NB4 (cell line): ENCODE measurements around the gene PRPF19.

Experiments used
- MYC ChIP-seq: IDR thresholded peaks from 2 replicates; pipeline ENCODE4 v1.6.1; 2011; ENCODE audit warnings: low read depth, low read length
- POLR2A ChIP-seq: IDR thresholded peaks from 2 replicates; pipeline ENCODE4 v1.6.1; 2011; ENCODE audit warnings: mild to moderate bottlenecking; ENCODE audit not compliant: insufficient read length; ENCODE audit errors: extremely low read depth
- TF ChIP-seq, protein P1 (sequence below): IDR thresholded peaks from one replicate; pipeline ENCODE4 v1.5.1; 2012; ENCODE audit warnings: low read depth, low read length
- TF ChIP-seq, protein P2 (sequence below): IDR thresholded peaks from 2 replicates; pipeline ENCODE4 v1.6.1; 2011; ENCODE audit warnings: low read depth, low read length

DNA sequence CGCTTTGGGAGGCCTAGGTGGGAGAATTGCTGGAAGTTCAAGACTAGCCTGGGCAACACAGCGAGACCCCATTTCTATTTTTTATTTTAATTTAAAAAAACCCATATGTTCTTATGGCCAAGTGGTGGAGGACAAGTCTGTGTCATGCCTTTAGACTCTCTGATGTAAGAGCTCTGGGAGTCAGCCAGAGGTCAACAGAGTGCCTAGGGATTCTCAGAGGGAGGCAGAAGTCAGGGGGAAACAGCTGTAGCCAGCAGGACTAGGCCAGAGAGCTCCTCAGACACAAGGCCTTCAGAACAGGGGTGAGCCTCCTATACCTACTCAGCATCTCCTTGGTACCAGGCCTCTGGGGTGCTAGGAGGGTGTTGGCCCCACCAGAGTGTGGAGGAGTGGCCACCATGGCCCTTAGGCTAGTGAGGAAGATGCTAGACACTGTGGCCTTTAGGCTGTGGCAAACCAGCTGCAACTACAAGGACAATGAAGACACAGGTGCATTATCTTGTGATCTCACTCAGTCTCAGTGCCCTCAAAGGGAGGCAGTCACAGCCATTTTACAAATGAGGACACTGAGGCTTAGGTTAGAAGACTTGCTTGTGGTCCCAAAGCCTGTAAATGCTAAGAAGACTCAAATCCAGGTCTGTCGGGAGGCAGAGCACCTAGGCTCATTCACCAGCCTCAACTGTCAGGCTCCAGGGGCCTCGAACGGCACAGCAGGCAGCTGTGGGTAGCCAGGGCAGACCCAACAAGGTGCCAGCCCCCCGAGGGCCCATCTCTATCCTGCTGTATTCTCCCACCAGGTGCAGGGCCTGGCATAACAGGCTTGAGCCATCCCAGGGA is 34.0 kb downstream of the PRPF19 start:
- TF ChIP-seq, protein P1, sequence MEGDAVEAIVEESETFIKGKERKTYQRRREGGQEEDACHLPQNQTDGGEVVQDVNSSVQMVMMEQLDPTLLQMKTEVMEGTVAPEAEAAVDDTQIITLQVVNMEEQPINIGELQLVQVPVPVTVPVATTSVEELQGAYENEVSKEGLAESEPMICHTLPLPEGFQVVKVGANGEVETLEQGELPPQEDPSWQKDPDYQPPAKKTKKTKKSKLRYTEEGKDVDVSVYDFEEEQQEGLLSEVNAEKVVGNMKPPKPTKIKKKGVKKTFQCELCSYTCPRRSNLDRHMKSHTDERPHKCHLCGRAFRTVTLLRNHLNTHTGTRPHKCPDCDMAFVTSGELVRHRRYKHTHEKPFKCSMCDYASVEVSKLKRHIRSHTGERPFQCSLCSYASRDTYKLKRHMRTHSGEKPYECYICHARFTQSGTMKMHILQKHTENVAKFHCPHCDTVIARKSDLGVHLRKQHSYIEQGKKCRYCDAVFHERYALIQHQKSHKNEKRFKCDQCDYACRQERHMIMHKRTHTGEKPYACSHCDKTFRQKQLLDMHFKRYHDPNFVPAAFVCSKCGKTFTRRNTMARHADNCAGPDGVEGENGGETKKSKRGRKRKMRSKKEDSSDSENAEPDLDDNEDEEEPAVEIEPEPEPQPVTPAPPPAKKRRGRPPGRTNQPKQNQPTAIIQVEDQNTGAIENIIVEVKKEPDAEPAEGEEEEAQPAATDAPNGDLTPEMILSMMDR: no peak
- TF ChIP-seq POLR2A (no peak), MYC (no peak)
- TF ChIP-seq, protein P2, sequence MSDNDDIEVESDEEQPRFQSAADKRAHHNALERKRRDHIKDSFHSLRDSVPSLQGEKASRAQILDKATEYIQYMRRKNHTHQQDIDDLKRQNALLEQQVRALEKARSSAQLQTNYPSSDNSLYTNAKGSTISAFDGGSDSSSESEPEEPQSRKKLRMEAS: no peak
